Ishikawa (cell line): ENCODE data around the gene GTF3C1.

Source experiments
- CEBPB ChIP-seq: IDR thresholded peaks from 2 replicates; pipeline ENCODE4 v1.6.1; 2012
- CREB1 ChIP-seq: IDR thresholded peaks from 2 replicates; pipeline ENCODE4 v1.6.1; 2012; ENCODE audit warnings: low read depth
- EGR1 ChIP-seq: IDR thresholded peaks from 2 replicates; pipeline ENCODE4 v1.6.1; 2012
- EP300 ChIP-seq: IDR thresholded peaks from 2 replicates; pipeline ENCODE4 v1.6.1; 2012; ENCODE audit warnings: borderline replicate concordance
- FOXM1 ChIP-seq: IDR thresholded peaks from 2 replicates; pipeline ENCODE4 v1.6.1; 2012; ENCODE audit warnings: low read depth, borderline replicate concordance
- NFIC ChIP-seq: IDR thresholded peaks from 2 replicates; pipeline ENCODE4 v1.6.1; 2012
- RAD21 ChIP-seq: IDR thresholded peaks from 2 replicates; pipeline ENCODE4 v1.6.1; 2012; ENCODE audit warnings: low read depth
- TAF1 ChIP-seq: IDR thresholded peaks from 2 replicates; pipeline ENCODE4 v1.6.1; 2012; ENCODE audit warnings: low read depth, mild to moderate bottlenecking
- TCF12 ChIP-seq: IDR thresholded peaks from 2 replicates; pipeline ENCODE4 v1.6.1; 2012; ENCODE audit warnings: low read depth
- TEAD4 ChIP-seq: IDR thresholded peaks from 2 replicates; pipeline ENCODE4 v1.6.1; 2012
- YY1 ChIP-seq: IDR thresholded peaks from 2 replicates; pipeline ENCODE4 v1.6.1; 2012; ENCODE audit warnings: low read depth
- ZBTB7A ChIP-seq: IDR thresholded peaks from 2 replicates; pipeline ENCODE4 v1.6.1; 2012; ENCODE audit warnings: low read depth
- TF ChIP-seq, protein P1 (sequence below): IDR thresholded peaks from 2 replicates; pipeline ENCODE4 v1.6.1; 2012; ENCODE audit warnings: low read depth, mild to moderate bottlenecking
- TF ChIP-seq, protein P2 (sequence below): IDR thresholded peaks from 2 replicates; pipeline ENCODE4 v1.6.1; 2012
- TF ChIP-seq, protein P3 (sequence below): IDR thresholded peaks from 2 replicates; pipeline ENCODE4 v1.6.1; 2012

The GTF3C1 gene

GRCh38 chr16:27455700-27456099 is 94.0 kb downstream of the GTF3C1 start:
- TF ChIP-seq, protein P1, sequence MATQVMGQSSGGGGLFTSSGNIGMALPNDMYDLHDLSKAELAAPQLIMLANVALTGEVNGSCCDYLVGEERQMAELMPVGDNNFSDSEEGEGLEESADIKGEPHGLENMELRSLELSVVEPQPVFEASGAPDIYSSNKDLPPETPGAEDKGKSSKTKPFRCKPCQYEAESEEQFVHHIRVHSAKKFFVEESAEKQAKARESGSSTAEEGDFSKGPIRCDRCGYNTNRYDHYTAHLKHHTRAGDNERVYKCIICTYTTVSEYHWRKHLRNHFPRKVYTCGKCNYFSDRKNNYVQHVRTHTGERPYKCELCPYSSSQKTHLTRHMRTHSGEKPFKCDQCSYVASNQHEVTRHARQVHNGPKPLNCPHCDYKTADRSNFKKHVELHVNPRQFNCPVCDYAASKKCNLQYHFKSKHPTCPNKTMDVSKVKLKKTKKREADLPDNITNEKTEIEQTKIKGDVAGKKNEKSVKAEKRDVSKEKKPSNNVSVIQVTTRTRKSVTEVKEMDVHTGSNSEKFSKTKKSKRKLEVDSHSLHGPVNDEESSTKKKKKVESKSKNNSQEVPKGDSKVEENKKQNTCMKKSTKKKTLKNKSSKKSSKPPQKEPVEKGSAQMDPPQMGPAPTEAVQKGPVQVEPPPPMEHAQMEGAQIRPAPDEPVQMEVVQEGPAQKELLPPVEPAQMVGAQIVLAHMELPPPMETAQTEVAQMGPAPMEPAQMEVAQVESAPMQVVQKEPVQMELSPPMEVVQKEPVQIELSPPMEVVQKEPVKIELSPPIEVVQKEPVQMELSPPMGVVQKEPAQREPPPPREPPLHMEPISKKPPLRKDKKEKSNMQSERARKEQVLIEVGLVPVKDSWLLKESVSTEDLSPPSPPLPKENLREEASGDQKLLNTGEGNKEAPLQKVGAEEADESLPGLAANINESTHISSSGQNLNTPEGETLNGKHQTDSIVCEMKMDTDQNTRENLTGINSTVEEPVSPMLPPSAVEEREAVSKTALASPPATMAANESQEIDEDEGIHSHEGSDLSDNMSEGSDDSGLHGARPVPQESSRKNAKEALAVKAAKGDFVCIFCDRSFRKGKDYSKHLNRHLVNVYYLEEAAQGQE = no peak
- TF ChIP-seq FOXM1 (no peak), RAD21 (no peak), ZBTB7A (no peak), CREB1 (no peak), TCF12 (no peak), NFIC (no peak), EP300 (no peak), YY1 (no peak), TAF1 (no peak), TEAD4 (no peak), EGR1 (no peak), CEBPB (no peak)
- TF ChIP-seq, protein P2, sequence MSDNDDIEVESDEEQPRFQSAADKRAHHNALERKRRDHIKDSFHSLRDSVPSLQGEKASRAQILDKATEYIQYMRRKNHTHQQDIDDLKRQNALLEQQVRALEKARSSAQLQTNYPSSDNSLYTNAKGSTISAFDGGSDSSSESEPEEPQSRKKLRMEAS = no peak
- TF ChIP-seq, protein P3, sequence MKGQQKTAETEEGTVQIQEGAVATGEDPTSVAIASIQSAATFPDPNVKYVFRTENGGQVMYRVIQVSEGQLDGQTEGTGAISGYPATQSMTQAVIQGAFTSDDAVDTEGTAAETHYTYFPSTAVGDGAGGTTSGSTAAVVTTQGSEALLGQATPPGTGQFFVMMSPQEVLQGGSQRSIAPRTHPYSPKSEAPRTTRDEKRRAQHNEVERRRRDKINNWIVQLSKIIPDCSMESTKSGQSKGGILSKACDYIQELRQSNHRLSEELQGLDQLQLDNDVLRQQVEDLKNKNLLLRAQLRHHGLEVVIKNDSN = no peak

GRCh38 chr16:27453494-27453825 is 96.3 kb downstream of the GTF3C1 start:
- TF ChIP-seq EGR1 = no peak
- no peak for TF ChIP-seq RAD21
- no peak for TF ChIP-seq FOXM1
- TF ChIP-seq, protein P3 = no peak

GRCh38 chr16:27452569-27453493 is 96.9 kb downstream of the GTF3C1 start:
- TF ChIP-seq EGR1 (no peak), NFIC (no peak), TEAD4 (no peak), ZBTB7A (no peak), EP300 (no peak), TCF12 (no peak), CEBPB (no peak), FOXM1 (no peak), TAF1 (no peak), YY1 (no peak), CREB1 (no peak)
- TF ChIP-seq, protein P1 = no peak
- TF ChIP-seq, protein P3 = no peak
- TF ChIP-seq, protein P2 = no peak

DNA sequence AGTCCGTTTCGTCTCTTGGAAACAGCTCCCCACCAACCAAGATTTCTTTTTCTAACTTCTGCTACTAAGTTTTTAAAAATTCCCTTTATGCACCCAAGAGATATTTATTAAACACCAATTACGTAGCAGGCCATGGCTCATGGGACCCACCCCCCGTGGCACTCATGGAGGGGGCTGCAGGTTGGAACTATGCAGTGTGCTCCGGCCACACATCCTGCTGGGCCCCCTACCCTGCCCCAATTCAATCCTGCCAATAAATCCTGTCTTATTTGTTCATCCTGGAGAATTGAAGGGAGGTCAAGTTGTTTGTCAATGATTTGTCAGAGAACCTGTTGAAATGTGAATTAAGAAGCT is 99.5 kb downstream of the GTF3C1 start:
- TF ChIP-seq EP300 = no peak
- TF ChIP-seq, protein P2 = no peak
- TF ChIP-seq, protein P3 = no peak
- no peak for TF ChIP-seq RAD21
- TF ChIP-seq NFIC = no peak
- no peak for TF ChIP-seq ZBTB7A
- no peak for TF ChIP-seq YY1
- TF ChIP-seq, protein P1 = no peak
